Adipocyte (in vitro differentiated cells): ENCODE data around the gene NAV2.
A peak's percentile ranks its signal among the peaks of the same experiment; 100 is the strongest.

Experiments
- DNase-seq: peaks from one replicate; pipeline ENCODE4 v3.0.0-alpha.2; 2015; ENCODE audit warnings: low read depth
- H3K27me3 ChIP-seq: replicated peaks from 2 replicates; pipeline ENCODE4 v1.7.0; 2013; ENCODE audit warnings: mild to moderate bottlenecking, low read length, moderate library complexity; ENCODE audit not compliant: control insufficient read depth, insufficient read depth
- H3K36me3 ChIP-seq: 2 replicates; pipeline ENCODE4 v1.7.0; 2013; ENCODE audit warnings: low read length, mild to moderate bottlenecking, moderate library complexity; ENCODE audit not compliant: control insufficient read depth, insufficient read depth, severe bottlenecking
- H3K4me1 ChIP-seq: 2 replicates; pipeline ENCODE4 v1.7.0; 2013; ENCODE audit warnings: mild to moderate bottlenecking, low read length, moderate library complexity; ENCODE audit not compliant: control insufficient read depth, insufficient read depth
- H3K4me3 ChIP-seq: 2 replicates; pipeline ENCODE4 v1.7.0; 2013; ENCODE audit warnings: mild to moderate bottlenecking, low read length, moderate library complexity
- H3K9ac ChIP-seq: 2 replicates; pipeline ENCODE4 v1.7.0; 2013; ENCODE audit warnings: mild to moderate bottlenecking, low read length, moderate library complexity
- H3K9me3 ChIP-seq: 2 replicates; pipeline ENCODE4 v1.7.0; 2013; ENCODE audit warnings: mild to moderate bottlenecking, low read length, moderate library complexity; ENCODE audit not compliant: control insufficient read depth

Gene NAV2

DNA sequence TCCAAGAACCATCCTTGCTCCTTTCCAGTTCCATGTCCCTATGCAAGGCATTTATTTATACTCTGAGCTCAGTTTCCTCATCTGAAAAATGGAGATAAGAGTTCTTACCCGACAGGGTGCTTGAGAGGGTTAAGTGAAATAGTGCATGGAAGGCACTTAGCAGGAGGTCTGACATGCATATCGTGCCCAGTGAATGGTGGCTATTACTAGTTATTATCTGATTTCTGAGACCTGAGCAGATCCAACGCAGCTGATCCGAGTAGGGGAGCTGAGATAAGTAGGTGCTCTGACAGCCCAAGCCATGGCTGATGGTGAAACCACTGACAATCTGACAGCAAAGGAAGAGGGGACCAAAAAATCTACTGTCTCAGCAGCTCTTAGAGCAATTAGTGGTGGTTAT lies 24.9 kb downstream of the NAV2 start:
- H3K27me3 ChIP-seq, result no peaks in the 10 kb centered on the region
- no peaks in the 10 kb centered on the region for H3K9me3 ChIP-seq
- no peak for DNase-seq
- H3K4me3 ChIP-seq, result no peak overlapping the region
- H3K9ac ChIP-seq, result no peak overlapping the region
- H3K36me3 ChIP-seq, result peaks cover 3% of the 10 kb centered on the region
- peaks cover 53% of the 10 kb centered on the region for H3K4me1 ChIP-seq

DNA sequence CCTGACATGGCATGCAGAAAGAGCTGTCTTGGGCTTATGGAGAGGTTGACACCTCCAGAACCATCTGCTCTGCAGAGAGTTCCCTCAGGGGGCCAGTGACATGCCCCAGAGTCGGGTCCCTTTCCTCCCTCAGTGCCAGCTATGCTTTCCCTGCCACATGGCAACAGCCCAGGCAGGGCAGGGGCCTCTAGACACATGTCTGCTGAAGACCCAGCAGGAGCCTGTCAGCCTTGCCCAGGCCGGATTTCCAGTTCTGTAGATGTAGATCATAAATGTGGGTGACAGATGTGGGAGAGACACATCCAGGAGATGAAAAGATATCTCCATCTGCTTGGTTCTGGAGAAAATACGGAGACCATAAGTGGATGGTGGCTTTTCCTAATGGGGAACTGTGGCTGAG lies 25.5 kb downstream of the NAV2 start:
- no peak overlapping the region for H3K9ac ChIP-seq
- peaks cover 53% of the 10 kb centered on the region for H3K4me1 ChIP-seq
- H3K9me3 ChIP-seq, result no peaks in the 10 kb centered on the region
- H3K4me3 ChIP-seq, result no peak overlapping the region
- DNase-seq, result no peak
- peaks cover 3% of the 10 kb centered on the region for H3K36me3 ChIP-seq
- no peaks in the 10 kb centered on the region for H3K27me3 ChIP-seq

DNA sequence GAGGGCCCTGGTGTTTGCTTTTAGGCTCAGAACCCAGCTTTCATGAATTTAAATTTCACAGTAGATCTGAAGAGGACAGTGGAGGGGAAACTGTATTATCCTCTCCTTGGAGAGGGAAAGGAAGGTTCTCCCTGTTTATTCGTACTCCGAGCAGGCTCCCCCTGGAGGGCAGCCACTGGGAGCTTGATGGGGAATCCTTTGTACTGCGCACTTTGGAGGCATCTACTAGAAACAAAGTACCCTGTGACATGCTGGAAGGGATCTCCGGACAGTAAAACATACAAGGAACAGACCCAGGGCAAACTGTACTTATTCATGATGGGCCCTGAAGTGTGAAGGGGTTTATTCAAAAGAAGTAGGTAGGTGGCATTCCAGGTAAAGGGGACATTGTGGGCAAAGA lies 27.2 kb downstream of the NAV2 start:
- Histone ChIP-seq H3K9ac (no peak overlapping the region), H3K4me1 (peaks cover 41% of the 10 kb centered on the region), H3K36me3 (peaks cover 3% of the 10 kb centered on the region), H3K27me3 (no peaks in the 10 kb centered on the region), H3K9me3 (no peaks in the 10 kb centered on the region), H3K4me3 (no peak overlapping the region)
- no peak for DNase-seq

DNA sequence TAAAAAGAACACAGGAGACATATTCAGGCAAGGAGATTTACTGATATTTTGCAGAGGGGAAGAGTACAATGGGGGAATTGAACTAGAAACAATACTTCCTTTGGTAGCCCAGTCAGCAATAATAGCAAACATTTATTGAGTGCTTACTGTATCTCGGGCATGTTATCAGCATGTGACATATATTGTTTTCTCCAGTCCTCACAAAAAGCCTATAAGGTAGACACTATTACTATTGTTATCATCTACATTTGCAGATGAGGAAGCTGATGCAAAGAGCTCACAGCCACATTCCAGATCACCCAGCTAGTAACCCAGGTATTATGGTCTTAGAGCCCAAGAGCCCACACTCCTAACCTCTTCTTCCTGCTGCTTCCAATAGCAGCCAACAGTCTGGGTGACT lies 27.9 kb downstream of the NAV2 start:
- Histone ChIP-seq H3K4me3 (no peak overlapping the region), H3K9me3 (no peaks in the 10 kb centered on the region), H3K9ac (no peak overlapping the region), H3K36me3 (peaks cover 6% of the 10 kb centered on the region), H3K4me1 (peaks cover 33% of the 10 kb centered on the region), H3K27me3 (no peaks in the 10 kb centered on the region)
- DNase-seq, result no peak

DNA sequence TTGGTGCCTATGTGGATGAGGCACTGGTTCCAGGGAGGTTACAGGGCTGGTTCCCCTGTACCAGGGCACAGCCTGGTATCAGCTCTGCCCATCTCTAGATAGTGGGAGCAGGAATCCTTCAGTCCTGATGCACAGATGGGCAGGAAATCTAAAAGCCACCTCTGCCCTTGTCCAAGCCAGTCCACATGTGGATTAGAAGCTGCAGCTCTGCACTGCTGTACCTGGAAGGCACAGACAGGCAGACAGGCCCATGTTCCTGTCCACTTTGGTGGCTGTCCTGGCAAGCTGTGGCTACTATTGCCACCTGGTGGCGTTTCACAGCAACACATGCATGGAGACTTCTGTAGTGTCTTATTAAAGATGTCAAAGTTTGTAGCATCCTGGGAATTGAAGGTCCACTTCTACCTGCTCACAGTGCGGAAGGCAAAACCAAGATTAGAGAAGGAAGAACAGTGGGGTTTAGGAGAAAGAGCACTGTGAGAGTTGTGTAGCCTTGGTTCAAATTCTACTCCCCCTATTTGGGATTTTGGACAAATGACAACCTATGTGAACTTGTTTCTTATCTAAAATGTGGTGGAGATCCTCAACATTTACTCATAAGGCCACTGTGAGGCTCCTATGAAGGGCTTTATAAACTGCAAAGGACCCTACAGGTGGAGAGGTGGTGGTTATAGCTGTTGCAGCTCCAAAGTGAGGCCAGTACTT lies 30.1 kb downstream of the NAV2 start:
- peak; percentile 87 for DNase-seq
- Histone ChIP-seq H3K27me3 (no peaks in the 10 kb centered on the region), H3K36me3 (peaks cover 12% of the 10 kb centered on the region), H3K9ac (no peak overlapping the region), H3K4me3 (no peak overlapping the region), H3K9me3 (no peaks in the 10 kb centered on the region), H3K4me1 (peaks cover 23% of the 10 kb centered on the region)

DNA sequence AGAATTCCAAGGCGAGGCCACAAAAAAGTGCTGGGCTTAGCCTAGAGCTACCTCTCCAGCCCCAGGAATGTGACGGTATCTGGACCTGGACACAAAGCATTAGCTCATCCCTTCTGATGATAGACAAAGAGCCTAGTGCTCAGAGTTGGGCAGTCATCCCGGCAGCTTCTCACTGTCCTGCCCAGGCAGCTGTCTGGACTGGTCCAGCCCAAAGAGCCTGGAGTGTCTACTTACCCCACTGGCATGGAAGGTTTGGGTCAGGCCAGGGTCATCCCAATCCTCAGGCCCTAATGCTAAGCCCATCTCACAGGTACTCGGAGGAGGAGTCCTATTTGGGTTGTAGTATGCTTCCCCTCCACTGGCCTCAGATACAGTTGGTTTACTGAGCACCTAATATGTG lies 31.0 kb downstream of the NAV2 start:
- DNase-seq, result no peak
- Histone ChIP-seq H3K36me3 (peaks cover 12% of the 10 kb centered on the region), H3K27me3 (no peaks in the 10 kb centered on the region), H3K9me3 (no peaks in the 10 kb centered on the region), H3K9ac (no peak overlapping the region), H3K4me3 (no peak overlapping the region), H3K4me1 (peaks cover 16% of the 10 kb centered on the region)

DNA sequence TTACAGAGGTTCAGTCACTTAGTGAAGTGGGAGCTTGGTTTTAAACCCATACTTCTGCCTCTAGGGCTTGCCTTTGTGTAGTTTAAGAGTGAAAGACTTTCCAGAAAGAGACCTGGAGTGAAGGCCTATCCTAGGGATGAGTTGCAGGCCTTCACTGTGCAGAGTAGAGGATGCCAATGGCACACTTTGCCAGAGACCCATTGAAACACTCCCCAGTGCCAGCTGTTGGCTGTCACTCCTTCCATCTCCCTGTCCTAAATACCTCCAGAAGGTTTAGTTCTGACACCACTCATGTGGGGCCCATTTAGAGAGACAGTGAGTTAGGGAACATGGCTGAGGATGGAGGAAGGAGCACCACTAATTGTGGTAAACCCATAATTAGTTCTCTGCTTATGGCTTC lies 31.5 kb downstream of the NAV2 start:
- no peak for DNase-seq
- H3K27me3 ChIP-seq, result no peaks in the 10 kb centered on the region
- peaks cover 16% of the 10 kb centered on the region for H3K4me1 ChIP-seq
- H3K36me3 ChIP-seq, result peaks cover 12% of the 10 kb centered on the region
- H3K4me3 ChIP-seq, result no peak overlapping the region
- no peak overlapping the region for H3K9ac ChIP-seq
- H3K9me3 ChIP-seq, result no peaks in the 10 kb centered on the region

DNA sequence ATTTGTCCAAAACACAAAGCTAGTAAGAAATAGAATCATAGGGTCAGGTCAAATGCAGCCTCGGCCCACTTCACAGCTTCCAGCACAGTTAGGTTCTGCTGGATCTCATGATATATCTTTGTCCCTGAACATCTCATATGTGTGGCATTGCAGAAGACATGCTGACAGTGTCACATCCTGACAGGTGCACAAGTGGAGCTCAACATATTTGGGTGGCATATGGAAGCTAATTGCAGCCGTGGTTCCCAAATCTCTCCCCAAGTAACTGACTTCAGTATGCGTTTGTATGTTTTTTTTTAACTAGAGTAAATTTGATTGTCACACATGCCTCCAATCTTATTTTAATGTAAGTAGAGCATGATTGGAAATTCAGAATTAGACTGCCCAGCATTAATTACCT lies 33.4 kb downstream of the NAV2 start:
- Histone ChIP-seq H3K4me3 (no peak overlapping the region), H3K4me1 (peaks cover 10% of the 10 kb centered on the region), H3K27me3 (no peaks in the 10 kb centered on the region)

DNA sequence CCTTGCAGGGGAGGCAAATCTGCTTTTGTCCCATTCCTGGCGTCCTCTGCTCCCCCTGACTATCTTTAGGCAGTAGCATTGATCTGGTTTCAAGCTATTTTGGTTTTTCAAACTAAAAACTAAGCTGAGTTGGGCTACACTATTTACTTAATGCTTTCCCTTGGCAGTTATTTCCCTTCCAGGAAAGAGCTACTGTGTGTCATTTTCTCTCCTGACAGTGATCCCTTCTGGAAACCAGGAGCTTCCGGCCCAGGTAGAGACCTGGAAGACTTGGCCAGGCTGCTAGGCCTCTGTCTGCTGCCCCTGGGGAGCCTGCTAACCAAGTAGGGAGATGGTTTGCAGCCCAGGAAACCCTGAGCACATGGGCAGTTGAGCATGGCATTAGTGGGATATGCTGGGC lies 35.0 kb downstream of the NAV2 start:
- no peak for DNase-seq
- no peaks in the 10 kb centered on the region for H3K9me3 ChIP-seq
- H3K4me1 ChIP-seq, result peaks cover under 1% of the 10 kb centered on the region
- H3K4me3 ChIP-seq, result no peak overlapping the region
- H3K27me3 ChIP-seq, result no peaks in the 10 kb centered on the region
- H3K36me3 ChIP-seq, result peaks cover 34% of the 10 kb centered on the region
- no peak overlapping the region for H3K9ac ChIP-seq

More for the DNA sequence above, 33.4 kb downstream of the NAV2 start:
- Histone ChIP-seq H3K9me3 (no peaks in the 10 kb centered on the region), H3K9ac (no peak overlapping the region), H3K36me3 (peaks cover 26% of the 10 kb centered on the region)
- no peak for DNase-seq

DNA sequence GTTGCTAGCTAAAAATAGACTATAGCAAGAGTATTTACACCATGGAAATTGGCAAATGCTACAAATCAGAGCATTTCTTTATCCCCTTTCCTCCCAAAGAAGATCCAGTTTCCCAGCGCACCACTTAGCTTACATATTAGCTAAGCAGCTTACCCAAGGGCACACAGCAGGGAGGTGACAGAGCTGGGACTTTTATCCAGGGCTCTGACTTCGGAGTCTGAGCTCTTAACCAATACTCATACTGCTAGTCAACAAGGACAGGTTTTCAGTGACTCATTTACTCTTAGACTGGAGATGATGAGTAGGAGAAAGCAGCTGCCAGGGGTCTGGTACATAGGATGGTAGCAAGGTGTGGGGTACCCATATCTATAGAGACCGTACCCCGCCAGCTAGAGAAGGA lies 38.4 kb downstream of the NAV2 start:
- Histone ChIP-seq H3K9ac (no peak overlapping the region), H3K9me3 (no peaks in the 10 kb centered on the region), H3K4me3 (no peak overlapping the region), H3K4me1 (peaks cover 6% of the 10 kb centered on the region), H3K36me3 (peaks cover 43% of the 10 kb centered on the region), H3K27me3 (no peaks in the 10 kb centered on the region)
- DNase-seq, result no peak

DNA sequence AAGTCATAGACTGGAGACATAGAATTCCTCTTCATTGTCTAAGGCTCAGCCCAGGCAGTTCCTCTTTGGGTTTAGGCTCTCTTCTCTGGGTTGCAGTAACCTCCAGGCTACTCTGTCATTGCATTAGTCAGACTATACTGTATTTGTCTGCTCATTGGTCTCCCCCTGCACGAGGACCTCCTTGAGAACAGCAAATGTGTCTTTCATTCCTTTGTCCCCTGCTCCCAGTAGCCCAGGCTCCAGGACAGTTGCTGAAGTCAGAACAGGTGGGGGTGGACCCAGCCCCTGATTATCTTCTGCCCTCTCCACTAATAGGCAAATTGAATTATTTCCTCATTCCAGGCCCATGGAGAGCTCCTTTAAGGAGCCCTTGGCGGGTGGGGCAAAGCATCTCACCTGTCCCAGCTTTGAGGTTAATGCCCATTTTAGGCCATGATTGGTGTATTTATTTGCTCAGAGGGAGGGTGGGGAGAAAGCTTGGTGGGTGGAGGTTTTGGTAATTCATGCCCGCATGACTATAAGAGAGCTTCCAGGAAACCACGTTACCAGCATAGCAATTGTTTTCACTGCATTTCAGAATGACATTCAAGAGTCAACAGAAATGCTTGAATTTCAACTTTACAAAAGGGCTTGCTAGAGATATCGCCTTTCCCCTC lies 40.9 kb downstream of the NAV2 start:
- no peak overlapping the region for H3K4me3 ChIP-seq

More for the DNA sequence above, 40.9 kb downstream of the NAV2 start:
- DNase-seq, result no peak
- Histone ChIP-seq H3K36me3 (peaks cover 42% of the 10 kb centered on the region), H3K9ac (no peak overlapping the region), H3K4me1 (peaks cover 28% of the 10 kb centered on the region), H3K27me3 (no peaks in the 10 kb centered on the region), H3K9me3 (no peaks in the 10 kb centered on the region)
